22Rv1 (cell line): ENCODE results near the gene TRIM6.

Experiments
- CTCF ChIP-seq: fragments of 450-650 bp; IDR thresholded peaks from 2 replicates; pipeline ENCODE4 v1.5.1; 2017; ENCODE audit warnings: mild to moderate bottlenecking
- ZFX ChIP-seq: fragments of 450-650 bp; IDR thresholded peaks from 2 replicates; pipeline ENCODE4 v1.6.1; 2017; ENCODE audit warnings: antibody characterized with exemption, borderline replicate concordance

GRCh38 chr11:5591613-5592012 is 4.8 kb upstream of the TRIM6 start:
- no peak for TF ChIP-seq CTCF
- no peak for TF ChIP-seq ZFX
